BJ (cell line): Measurements from ENCODE around the gene NUFIP2. TPM values are rescaled to one million over a fixed set of nuclear protein-coding genes. Genes with fewer than 3 reads are reported as not detected.
"Not testable (repeated sequence)": the region's sequence is repeated elsewhere in the genome, so short reads cannot be mapped to it uniquely, and the experiment has no call there.

Experiments used
- CTCF ChIA-PET: fragments of 350-600 bp; formaldehyde crosslinking; extraction: SDS; loops from one replicate; lab custom pipeline; 2021; ENCODE audit warnings: antibody characterized with exemption, inconsistent platforms; lab: Yijun Ruan, JAX
- POLR2A ChIA-PET: fragments of 300-600 bp; sonication (Branson Sonifier 250); formaldehyde crosslinking; extraction: SDS; loops from one replicate; lab custom pipeline; 2021; ENCODE audit warnings: antibody characterized with exemption; lab: Charles Lee
- DNase-seq: peaks from one replicate; pipeline ENCODE4 v3.0.0-alpha.2; 2011; ENCODE audit warnings: low read depth
- H3K27me3 ChIP-seq: 2 replicates; pipeline ENCODE4 v1.6.0; 2011; ENCODE audit warnings: low read length; ENCODE audit not compliant: control insufficient read depth, insufficient read depth
- H3K36me3 ChIP-seq: 2 replicates; pipeline ENCODE4 v1.5.1; 2011; ENCODE audit warnings: low read length; ENCODE audit not compliant: control insufficient read depth, insufficient read depth
- H3K4me3 ChIP-seq: 2 replicates; pipeline ENCODE4 v1.5.1; 2011; ENCODE audit warnings: low read depth, mild to moderate bottlenecking, control low read depth, low read length
- polyA plus RNA-seq: library from polyadenylated mRNA; depleted of rRNA; stranded (reverse); fragments of >200 nt; gene quantifications from 2 replicates; pipeline ENCODE4 v1.2.3, GENCODE V29; 2011
- TF ChIP-seq, protein P1 (sequence below): IDR thresholded peaks from 2 replicates; pipeline ENCODE4 v1.5.1; 2011; ENCODE audit warnings: low read depth, mild to moderate bottlenecking, control low read depth, inconsistent platforms, low read length, moderate library complexity; ENCODE audit not compliant: insufficient read depth

NUFIP2 gene
- polyA plus RNA-seq, 1 experiment: 7.3 TPM

DNA sequence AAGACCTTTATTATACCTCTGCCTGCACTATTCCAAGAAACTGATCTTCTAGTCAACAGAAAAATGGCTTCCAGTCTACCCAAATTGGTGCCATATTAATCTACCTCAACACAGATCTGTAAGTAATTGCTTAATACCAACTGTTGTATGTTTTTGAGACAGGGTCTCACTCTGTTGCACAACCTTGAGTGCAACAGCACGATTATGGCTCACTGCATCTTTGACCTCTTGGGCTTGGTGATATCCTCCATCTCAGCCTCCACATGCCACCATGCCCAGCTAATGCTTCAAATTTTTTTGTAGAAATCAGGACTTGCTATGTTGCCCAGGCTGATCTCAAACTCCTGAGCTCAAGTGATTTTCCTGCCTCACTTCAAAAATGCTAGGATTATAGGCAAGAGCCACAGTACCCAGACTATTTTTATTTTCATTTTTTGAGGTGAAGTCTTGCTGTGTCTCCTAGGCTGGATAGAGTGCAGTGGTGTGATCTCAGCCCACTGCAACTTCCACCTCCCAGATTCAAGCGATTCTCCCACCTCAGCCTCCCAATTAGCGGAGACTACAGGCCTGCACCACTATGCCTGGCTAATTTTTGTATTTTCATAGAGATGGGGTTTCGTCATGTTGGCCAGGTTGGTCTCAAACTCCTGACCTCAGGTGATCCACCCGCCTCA is 14.4 kb downstream of the NUFIP2 start:
- Histone ChIP-seq H3K36me3 (peaks cover 13% of the 10 kb centered on the region), H3K27me3 (no peaks in the 10 kb centered on the region), H3K4me3 (no peak overlapping the region)
- TF ChIP-seq, protein P1, sequence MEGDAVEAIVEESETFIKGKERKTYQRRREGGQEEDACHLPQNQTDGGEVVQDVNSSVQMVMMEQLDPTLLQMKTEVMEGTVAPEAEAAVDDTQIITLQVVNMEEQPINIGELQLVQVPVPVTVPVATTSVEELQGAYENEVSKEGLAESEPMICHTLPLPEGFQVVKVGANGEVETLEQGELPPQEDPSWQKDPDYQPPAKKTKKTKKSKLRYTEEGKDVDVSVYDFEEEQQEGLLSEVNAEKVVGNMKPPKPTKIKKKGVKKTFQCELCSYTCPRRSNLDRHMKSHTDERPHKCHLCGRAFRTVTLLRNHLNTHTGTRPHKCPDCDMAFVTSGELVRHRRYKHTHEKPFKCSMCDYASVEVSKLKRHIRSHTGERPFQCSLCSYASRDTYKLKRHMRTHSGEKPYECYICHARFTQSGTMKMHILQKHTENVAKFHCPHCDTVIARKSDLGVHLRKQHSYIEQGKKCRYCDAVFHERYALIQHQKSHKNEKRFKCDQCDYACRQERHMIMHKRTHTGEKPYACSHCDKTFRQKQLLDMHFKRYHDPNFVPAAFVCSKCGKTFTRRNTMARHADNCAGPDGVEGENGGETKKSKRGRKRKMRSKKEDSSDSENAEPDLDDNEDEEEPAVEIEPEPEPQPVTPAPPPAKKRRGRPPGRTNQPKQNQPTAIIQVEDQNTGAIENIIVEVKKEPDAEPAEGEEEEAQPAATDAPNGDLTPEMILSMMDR: no peak
- no peak for DNase-seq
- ChIA-PET POLR2A (no interaction called here), CTCF (interaction anchor here (1.4 to 2.7 kb wide), 2 partner anchors 29 to 60 kb away, joined by 6 to 8 read pairs; no protein-coding TSS in a partner anchor)

DNA sequence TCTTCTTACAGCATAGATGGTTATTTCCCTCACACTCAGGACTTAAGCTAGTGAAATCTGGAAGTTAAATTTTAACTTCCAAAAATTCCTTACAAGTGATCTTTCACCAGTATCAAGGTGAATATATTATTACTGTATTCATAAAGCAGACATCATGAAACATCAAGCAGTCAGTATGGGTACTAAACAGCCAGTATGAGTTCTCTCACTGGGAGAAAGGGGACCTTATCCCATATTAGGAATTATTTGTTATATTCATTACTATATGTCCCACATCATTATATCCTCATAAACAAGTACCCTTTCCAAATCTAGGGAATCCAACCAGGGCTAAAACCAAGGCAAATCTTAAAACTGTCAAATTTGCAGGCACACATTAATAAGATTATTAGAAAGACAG is 15.3 kb downstream of the NUFIP2 start:
- ChIA-PET CTCF (interaction anchor here (1.4 to 2.7 kb wide), 3 partner anchors 13 to 59 kb away, joined by 6 to 8 read pairs (median 7); no protein-coding TSS in a partner anchor), POLR2A (no interaction called here)
- H3K4me3 ChIP-seq: no peak overlapping the region

DNA sequence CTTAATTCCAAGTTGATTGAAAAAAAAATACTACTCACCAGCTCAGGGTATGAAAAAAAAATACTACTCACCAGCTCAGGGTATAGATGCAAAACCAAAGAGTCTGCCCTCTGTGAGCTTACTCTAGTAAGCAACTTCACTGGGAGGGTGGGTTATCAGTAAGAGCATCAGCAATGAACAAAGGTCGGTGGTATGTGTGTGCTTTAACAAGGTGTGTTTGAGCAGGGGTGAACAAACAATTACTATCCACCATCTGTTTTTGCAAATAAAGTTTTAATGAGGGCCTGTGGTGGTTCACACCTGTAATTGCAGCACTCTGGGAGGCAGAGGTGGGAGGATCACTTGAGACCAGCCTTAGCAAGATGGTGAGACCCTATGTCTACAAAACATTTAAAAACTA is 20.0 kb downstream of the NUFIP2 start:
- POLR2A ChIA-PET: no interaction called here
- CTCF ChIA-PET: interaction anchor here (0.5 to 1.4 kb wide), 5 partner anchors 10 to 157 kb away, joined by 3 to 5 read pairs (median 3); no protein-coding TSS in a partner anchor
- Histone ChIP-seq H3K36me3 (peaks cover 2% of the 10 kb centered on the region; the same call in 1 of the 2 replicates), H3K4me3 (no peak overlapping the region), H3K27me3 (no peaks in the 10 kb centered on the region)
- TF ChIP-seq, protein P1: no peak
- no peak for DNase-seq

More for the DNA sequence above, 15.3 kb downstream of the NUFIP2 start:
- H3K36me3 ChIP-seq: peaks cover 15% of the 10 kb centered on the region
- TF ChIP-seq, protein P1: no peak
- H3K27me3 ChIP-seq: no peaks in the 10 kb centered on the region
- DNase-seq: no peak

DNA sequence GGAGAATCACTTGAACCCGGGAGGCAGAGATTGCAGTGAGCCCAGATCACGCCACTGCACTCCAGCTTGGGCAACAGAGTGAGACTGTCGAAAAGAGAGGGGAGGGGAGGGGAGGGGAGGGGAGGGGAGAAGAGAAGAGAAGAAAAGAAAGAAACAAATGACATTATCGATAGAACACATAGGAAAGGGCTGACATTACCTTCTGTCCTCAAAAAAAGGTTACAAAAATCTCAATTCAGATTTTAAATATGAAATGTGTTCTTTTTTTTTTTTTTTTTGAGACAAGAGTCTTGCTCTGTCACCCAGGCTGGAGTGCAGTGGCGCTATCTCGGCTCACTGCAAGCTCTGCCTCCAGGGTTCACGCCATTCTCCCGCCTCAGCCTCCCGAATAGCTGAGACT is 22.0 kb downstream of the NUFIP2 start:
- H3K4me3 ChIP-seq, POLR2A ChIA-PET, H3K27me3 ChIP-seq, H3K36me3 ChIP-seq, DNase-seq: not testable (repeated sequence)
- CTCF ChIA-PET: interaction anchor here (1.4 kb wide), 1 partner anchor 10 kb away, joined by 4 read pairs; no protein-coding TSS in a partner anchor

DNA sequence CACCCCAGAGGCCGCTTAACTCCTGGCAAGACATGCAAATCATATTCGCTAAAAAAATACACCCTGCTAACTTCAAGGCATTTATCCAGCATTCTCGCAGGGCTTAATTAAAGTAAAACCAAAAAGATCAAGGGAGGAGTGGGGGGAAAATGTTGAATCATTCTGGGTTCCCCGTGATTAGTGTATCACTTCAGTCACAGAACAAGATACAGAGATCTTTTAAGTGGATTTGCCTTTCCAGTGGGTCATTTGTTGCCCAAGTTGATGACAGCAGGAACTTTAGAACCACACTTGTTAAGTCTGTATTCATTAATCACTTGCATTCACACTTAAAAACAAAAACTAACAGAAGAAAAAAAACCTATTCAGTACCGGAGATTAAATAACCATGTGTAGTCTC is 30.0 kb downstream of the NUFIP2 start:
- no peaks in the 10 kb centered on the region for H3K27me3 ChIP-seq
- TF ChIP-seq, protein P1: no peak
- DNase-seq: no peak
- no peak overlapping the region for H3K4me3 ChIP-seq
- ChIA-PET CTCF (interaction anchor here (1.2 kb wide), 1 partner anchor 12 kb away, joined by 3 read pairs; no protein-coding TSS in a partner anchor), POLR2A (no interaction called here)
- H3K36me3 ChIP-seq: peaks cover 3% of the 10 kb centered on the region
